Esophagus (tissue), 2 donors: ENCODE measurements around the gene GFRA1. TPM values are rescaled to one million over a fixed set of nuclear protein-coding genes. Genes with fewer than 3 reads are reported as not detected.

Experiments used
- H3K27ac ChIP-seq, 2 donors: one replicate each; pipeline ENCODE4 v1.5.1; 2013; ENCODE audit warnings: low read depth in 2 of 2, mild to moderate bottlenecking in 2 of 2, inconsistent platforms in 1 of 2, low read length in 1 of 2, moderate library complexity in 1 of 2
- H3K27me3 ChIP-seq, 2 donors: one replicate each; pipeline ENCODE4 v1.6.1; 2013; ENCODE audit warnings: low read length in 2 of 2, control low read depth in 1 of 2, mild to moderate bottlenecking in 1 of 2; ENCODE audit not compliant: insufficient read depth in 2 of 2, control insufficient read depth in 1 of 2
- H3K36me3 ChIP-seq, 2 donors: one replicate each; pipeline ENCODE4 v1.6.1; 2013; ENCODE audit warnings: low read length in 1 of 2; ENCODE audit not compliant: control insufficient read depth in 2 of 2, insufficient read depth in 2 of 2
- H3K4me1 ChIP-seq, 2 donors: one replicate each; pipeline ENCODE4 v1.6.1; 2013; ENCODE audit warnings: low read length in 1 of 2; ENCODE audit not compliant: control insufficient read depth in 2 of 2, insufficient read depth in 2 of 2
- H3K4me3 ChIP-seq, 2 donors: one replicate each; pipeline ENCODE4 v1.5.1; 2013; ENCODE audit warnings: low read length in 2 of 2, mild to moderate bottlenecking in 2 of 2, low read depth in 1 of 2, moderate library complexity in 1 of 2
- H3K9me3 ChIP-seq, 2 donors: one replicate each; pipeline ENCODE4 v1.6.1; 2013; ENCODE audit warnings: mild to moderate bottlenecking in 2 of 2, low read depth in 1 of 2, low read length in 1 of 2, moderate library complexity in 1 of 2; ENCODE audit not compliant: control insufficient read depth in 2 of 2, insufficient read depth in 1 of 2
- WGBS, 2 donors: extraction: QIAGEN DNeasy Blood & Tissue Kit; methylation state at CpG; one replicate each; pipeline ENCODE4 v1.1.7; 2013; 5-methylcytosine and 5-hydroxymethylcytosine counted together
- polyA plus RNA-seq, 2 donors: library from polyadenylated mRNA; stranded (reverse); fragments of 200-250 nt; gene quantifications; one replicate each; pipeline ENCODE4 v1.2.3, GENCODE V29; 2013
- donor health status: healthy with polysubstance abuse.
- donor health status: Bipolar disorder and iron deficiency.

Gene GFRA1
- polyA plus RNA-seq, 2 donors: 0.73 to 1.3 TPM

GRCh38 chr10:116160271-116160670 lies 112.7 kb downstream of the GFRA1 start:
- no peaks in the 10 kb centered on the region for H3K27me3 ChIP-seq
- 54 to 71% methylated on average over 2 of the region's 2 CpGs for WGBS, 2 donors

DNA sequence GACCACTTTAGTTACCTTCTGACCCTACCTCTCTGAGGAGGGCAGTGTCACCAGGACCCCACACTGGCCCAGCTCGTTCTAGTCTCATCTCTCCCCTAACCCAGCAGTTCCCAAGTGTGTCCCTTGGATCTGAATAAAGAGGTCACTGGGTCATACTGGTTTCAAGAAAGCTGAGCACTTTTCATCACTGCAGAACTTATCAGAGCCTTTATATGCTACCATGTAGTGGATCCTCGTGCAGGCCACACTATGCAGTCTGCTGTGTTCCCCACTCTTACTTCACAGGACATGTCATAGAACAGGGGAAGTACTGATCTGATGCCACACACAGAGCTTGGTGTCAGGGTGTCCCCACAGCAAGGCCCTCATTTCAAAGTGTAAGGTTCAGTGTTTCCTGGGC lies 113.8 kb downstream of the GFRA1 start:
- no peak overlapping the region for H3K4me3 ChIP-seq
- H3K4me1 ChIP-seq: peaks cover 0 to 4% of the 10 kb centered on the region in 2 donors
- 68 to 75% methylated on average over 2 of the region's 2 CpGs for WGBS, 2 donors
- peaks cover 0 to 2% of the 10 kb centered on the region in 2 donors for H3K9me3 ChIP-seq
- no peaks in the 10 kb centered on the region for H3K36me3 ChIP-seq
- no peaks in the 10 kb centered on the region for H3K27me3 ChIP-seq
- H3K27ac ChIP-seq: no peak overlapping the region

More at GRCh38 chr10:116160271-116160670, 112.7 kb downstream of the GFRA1 start:
- Histone ChIP-seq H3K4me1 (peaks cover 0 to 4% of the 10 kb centered on the region in 2 donors), H3K4me3 (no peak overlapping the region), H3K27ac (no peak overlapping the region), H3K9me3 (peaks cover 0 to 2% of the 10 kb centered on the region in 2 donors), H3K36me3 (no peaks in the 10 kb centered on the region)

- H3K27ac ChIP-seq: no peak overlapping the region
- H3K36me3 ChIP-seq: no peaks in the 10 kb centered on the region
- peaks cover 0 to 4% of the 10 kb centered on the region in 2 donors for H3K4me1 ChIP-seq
- H3K4me3 ChIP-seq: no peak overlapping the region
- H3K27me3 ChIP-seq: no peaks in the 10 kb centered on the region
- H3K9me3 ChIP-seq: no peaks in the 10 kb centered on the region
- 68 to 88% methylated on average over 2 of the region's 2 CpGs for WGBS, 2 donors
Observed at GRCh38 chr10:116158036-116158435, 115.0 kb downstream of the GFRA1 start.

DNA sequence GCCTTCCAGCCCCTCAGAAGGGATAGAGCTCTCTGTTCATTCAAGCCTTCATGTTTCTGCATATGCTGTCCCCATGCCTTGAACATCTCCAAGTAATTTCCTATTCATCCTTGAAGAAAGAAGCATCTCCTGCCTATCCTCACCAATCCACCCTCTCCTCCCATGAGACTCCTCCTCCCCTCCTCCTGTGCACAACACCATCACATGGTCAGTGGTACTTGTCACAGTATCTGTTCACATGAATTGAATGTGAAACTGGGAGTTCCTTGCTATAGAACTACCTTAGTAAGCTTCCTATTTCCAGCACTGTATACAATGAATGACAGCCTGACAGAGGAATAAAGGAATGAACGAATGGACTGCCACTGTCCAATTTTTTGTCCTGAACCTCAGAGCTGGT lies 115.5 kb downstream of the GFRA1 start:
- H3K27ac ChIP-seq: no peak overlapping the region
- peaks cover 0 to 4% of the 10 kb centered on the region in 2 donors for H3K4me1 ChIP-seq
- no peak overlapping the region for H3K4me3 ChIP-seq
- 68 to 77% methylated on average over 1 of the region's 1 CpG for WGBS, 2 donors
- H3K9me3 ChIP-seq: no peaks in the 10 kb centered on the region
- H3K27me3 ChIP-seq: no peaks in the 10 kb centered on the region
- H3K36me3 ChIP-seq: no peaks in the 10 kb centered on the region

GRCh38 chr10:116156819-116157218 lies 116.2 kb downstream of the GFRA1 start:
- Histone ChIP-seq H3K27me3 (no peaks in the 10 kb centered on the region), H3K36me3 (no peaks in the 10 kb centered on the region), H3K4me1 (peaks cover 0 to 4% of the 10 kb centered on the region in 2 donors), H3K27ac (no peak overlapping the region), H3K4me3 (no peak overlapping the region), H3K9me3 (no peaks in the 10 kb centered on the region)
- WGBS, 2 donors: 79% methylated on average over 5 of the region's 5 CpGs

DNA sequence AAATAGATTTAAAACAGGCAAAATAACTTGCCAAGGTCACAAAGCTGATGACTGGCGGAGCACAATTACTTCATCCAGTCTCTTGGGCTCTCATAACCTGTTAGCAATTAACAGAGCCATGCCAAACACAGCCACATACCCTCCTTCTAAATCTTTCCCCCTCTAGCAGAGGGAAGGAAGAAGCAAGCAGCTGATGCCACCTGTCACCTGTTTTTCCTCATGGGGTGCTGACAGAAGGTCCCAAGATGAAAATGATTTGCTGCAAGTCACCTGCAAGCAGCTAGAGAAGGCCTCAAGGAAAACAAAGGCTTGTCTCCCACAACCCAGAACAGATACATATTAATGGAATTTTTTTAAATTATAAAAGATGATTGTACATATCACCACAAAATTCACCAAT lies 117.8 kb downstream of the GFRA1 start:
- Histone ChIP-seq H3K27ac (no peak overlapping the region), H3K36me3 (no peaks in the 10 kb centered on the region), H3K27me3 (no peaks in the 10 kb centered on the region), H3K4me1 (peaks cover 0 to 4% of the 10 kb centered on the region in 2 donors), H3K9me3 (no peaks in the 10 kb centered on the region), H3K4me3 (no peak overlapping the region)
- WGBS, 2 donors: 84 to 86% methylated on average over 1 of the region's 1 CpG

- H3K27ac ChIP-seq: no peak overlapping the region
- peaks cover 0 to 4% of the 10 kb centered on the region in 2 donors for H3K4me1 ChIP-seq
- no peaks in the 10 kb centered on the region for H3K9me3 ChIP-seq
- no peak overlapping the region for H3K4me3 ChIP-seq
- no peaks in the 10 kb centered on the region for H3K27me3 ChIP-seq
- 85 to 87% methylated on average over 1 of the region's 1 CpG for WGBS, 2 donors
- H3K36me3 ChIP-seq: no peaks in the 10 kb centered on the region
Observed at GRCh38 chr10:116154651-116155050, 118.4 kb downstream of the GFRA1 start.

GRCh38 chr10:116151076-116151475 lies 121.9 kb downstream of the GFRA1 start:
- Histone ChIP-seq H3K4me1 (no peaks in the 10 kb centered on the region), H3K27me3 (no peaks in the 10 kb centered on the region), H3K36me3 (no peaks in the 10 kb centered on the region), H3K27ac (no peak overlapping the region), H3K9me3 (no peaks in the 10 kb centered on the region), H3K4me3 (no peak overlapping the region)

DNA sequence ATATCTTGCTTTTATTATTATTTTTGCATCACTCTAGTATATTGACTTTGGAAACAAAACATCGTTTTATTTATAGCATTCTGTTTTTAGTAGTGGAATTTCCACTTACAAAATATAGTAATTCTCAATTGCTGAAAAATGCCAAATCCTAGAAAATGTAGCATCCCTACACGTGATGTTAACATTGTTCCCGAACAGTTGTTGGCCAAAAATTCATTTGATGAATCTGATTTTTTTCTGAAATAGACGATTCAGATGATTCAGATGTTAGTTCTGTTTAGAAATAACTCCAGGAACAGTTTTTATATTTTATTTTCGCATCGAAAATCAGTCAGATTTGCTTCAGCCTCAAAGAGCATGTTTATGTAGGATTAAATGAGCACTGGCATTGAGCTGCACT lies 122.4 kb downstream of the GFRA1 start:
- WGBS, 2 donors: 49 to 52% methylated on average over 6 of the region's 6 CpGs
- H3K27ac ChIP-seq: no peak overlapping the region
- no peaks in the 10 kb centered on the region for H3K4me1 ChIP-seq
- H3K4me3 ChIP-seq: no peak overlapping the region
- H3K9me3 ChIP-seq: no peaks in the 10 kb centered on the region
- no peaks in the 10 kb centered on the region for H3K27me3 ChIP-seq
- H3K36me3 ChIP-seq: no peaks in the 10 kb centered on the region

- Histone ChIP-seq H3K27me3 (no peaks in the 10 kb centered on the region), H3K27ac (no peak overlapping the region), H3K4me3 (no peak overlapping the region), H3K4me1 (no peaks in the 10 kb centered on the region), H3K36me3 (no peaks in the 10 kb centered on the region), H3K9me3 (no peaks in the 10 kb centered on the region)
- WGBS, 2 donors: 83 to 86% methylated on average over 15 of the region's 15 CpGs
Observed at GRCh38 chr10:116147147-116147905, 125.7 kb downstream of the GFRA1 start.
